Activated CD4-positive, alpha-beta T cell treated with anti-CD3 and anti-CD28 coated beads, Interleukin-2, amount 50 U/mL, for 24 hours (primary cell): ENCODE measurements around the gene OR2B2.
A peak's percentile ranks its signal among the peaks of the same experiment; 100 is the strongest.
"Not testable (repeated sequence)": the region's sequence is repeated elsewhere in the genome, so short reads cannot be mapped to it uniquely, and the experiment has no call there.

Experiments
- DNase-seq, 2 donors: peaks; one replicate each; pipeline ENCODE4 v3.0.0-alpha.2; 2020; ENCODE audit warnings: low read depth in 1 of 2, low spot score in 1 of 2

The OR2B2 gene

DNA sequence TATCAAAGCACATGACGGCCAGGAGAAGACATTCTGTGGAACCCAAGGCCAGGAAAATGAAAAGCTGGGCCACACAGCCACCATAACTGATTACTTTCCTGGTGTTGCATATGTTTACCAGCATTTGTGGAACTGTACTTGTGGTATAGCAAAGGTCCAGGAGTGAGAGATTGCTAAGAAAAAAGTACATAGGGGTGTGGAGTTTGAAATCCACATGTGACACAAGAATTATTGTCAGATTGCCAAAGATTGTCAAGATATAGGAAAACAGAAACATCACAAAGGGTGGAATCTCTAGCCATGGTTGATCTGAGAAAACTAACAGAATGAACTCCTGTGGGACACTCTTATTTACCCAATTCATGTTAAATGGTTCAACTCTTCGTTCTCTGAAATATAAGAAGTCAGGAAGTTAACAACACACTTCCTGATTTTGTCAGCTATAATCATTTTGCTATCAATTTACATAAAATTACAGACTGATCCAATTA is at the start of gene OR2B2:
TSS of gene OR2B2 (minus strand) at position 441 of the 491 bp plus-strand sequence. CDS start at position 364, 77 bp downstream.
- DNase-seq, result no peak

DNA sequence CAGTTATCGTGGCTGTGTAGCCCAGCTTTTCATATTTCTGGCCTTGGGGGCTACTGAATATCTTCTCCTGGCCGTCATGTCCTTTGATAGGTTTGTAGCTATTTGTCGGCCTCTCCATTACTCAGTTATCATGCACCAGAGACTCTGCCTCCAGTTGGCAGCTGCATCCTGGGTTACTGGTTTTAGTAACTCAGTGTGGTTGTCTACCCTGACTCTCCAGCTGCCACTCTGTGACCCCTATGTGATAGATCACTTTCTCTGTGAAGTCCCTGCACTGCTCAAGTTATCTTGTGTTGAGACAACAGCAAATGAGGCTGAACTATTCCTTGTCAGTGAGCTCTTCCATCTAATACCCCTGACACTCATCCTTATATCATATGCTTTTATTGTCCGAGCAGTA is 45.3 kb upstream of the OR2B2 start:
- no peak for DNase-seq

DNA sequence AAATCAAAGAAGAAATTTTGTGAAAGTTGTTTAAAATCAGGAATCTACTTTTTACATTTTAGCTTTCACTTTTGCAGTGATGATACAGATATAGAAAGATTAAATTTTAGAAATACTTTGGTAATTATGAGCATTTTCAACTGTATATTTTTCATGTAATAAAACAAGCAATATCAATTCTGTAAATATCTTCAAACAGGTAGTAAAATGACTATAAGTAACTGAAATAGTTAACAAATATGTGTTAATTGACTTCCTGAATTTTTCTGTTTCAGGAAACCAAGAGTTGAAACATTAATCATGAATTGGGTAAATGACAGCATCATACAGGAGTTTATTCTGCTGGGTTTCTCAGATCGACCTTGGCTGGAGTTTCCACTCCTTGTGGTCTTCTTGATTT is 44.7 kb upstream of the OR2B2 start, which contains the start of gene OR2B6:
TSS of gene OR2B6 (plus strand) at position 301 of the 400 bp plus-strand sequence. CDS start at position 301, 0 bp downstream.
- DNase-seq, result no peak

GRCh38 chr6:27951040-27951439 is 38.8 kb upstream of the OR2B2 start:
- no peak for DNase-seq

- no peak for DNase-seq
Measured at GRCh38 chr6:27948237-27948636, 36.0 kb upstream of the OR2B2 start.

- not testable (repeated sequence) for DNase-seq
Measured at GRCh38 chr6:27943072-27943471, 30.9 kb upstream of the OR2B2 start.

- DNase-seq, result no peak
Measured at GRCh38 chr6:27940766-27941165, 28.6 kb upstream of the OR2B2 start.

- no peak for DNase-seq
Measured at GRCh38 chr6:27931209-27931608, 19.0 kb upstream of the OR2B2 start.

DNA sequence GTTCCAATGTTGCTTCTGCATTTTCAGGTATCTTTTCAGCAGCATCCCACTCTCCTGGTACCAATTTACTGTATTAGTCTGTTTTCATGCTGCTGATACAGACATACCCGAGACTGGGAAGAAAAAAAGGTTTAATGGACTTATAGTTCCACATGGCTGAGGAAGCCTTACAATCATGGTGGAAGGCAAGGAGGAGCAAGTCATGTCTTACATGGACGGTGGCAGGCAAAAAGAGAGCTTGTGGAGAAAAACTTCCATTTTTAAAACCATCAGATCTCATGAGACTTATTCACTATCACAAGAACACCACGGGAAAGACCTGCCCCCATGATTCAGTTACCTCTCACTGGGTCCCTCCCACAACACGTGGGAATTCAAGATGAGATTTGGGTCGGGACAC is 17.7 kb upstream of the OR2B2 start:
- DNase-seq, result not testable (repeated sequence)

- DNase-seq, result not testable (repeated sequence)
Measured at GRCh38 chr6:27928041-27928440, 15.8 kb upstream of the OR2B2 start.

DNA sequence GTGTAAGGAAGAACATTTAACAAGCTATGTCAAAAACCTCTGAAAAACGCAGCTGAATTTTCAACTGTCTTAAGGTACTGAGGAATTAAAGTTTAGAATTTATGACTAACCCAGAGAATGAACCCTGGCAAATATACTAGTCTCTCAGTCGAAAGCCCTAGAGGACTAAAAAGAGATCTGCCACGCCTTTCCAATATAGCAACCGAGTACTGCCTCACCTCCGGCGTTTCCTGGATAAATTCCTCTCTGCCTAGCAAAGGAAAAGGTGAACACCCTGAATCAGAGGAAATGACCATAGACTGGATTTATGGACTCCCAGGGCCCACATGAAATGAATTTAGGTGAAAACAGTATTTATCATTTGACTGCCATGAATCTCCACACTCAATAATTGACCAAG is 12.0 kb upstream of the OR2B2 start:
- no peak for DNase-seq

DNA sequence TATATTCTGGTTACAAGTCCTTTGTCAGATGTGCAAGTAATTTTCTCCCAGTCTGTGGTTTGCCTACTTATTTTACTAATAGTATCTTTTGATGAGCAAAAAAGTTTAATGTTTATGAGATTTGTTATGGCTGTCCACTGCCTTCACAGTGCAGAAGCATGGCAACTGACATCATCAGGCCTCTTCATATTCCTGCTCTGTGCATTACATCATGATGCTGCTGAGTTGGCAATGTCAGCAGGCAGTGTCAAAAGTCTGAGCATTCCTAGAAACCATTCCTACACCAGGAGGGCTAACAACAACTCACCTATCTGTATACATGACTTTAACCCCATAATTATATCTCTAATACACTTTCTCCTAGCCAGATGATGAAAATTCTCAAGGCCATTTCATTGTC is 10.8 kb upstream of the OR2B2 start:
- DNase-seq, result no peak

GRCh38 chr6:27908017-27908416 is 4.2 kb downstream of the OR2B2 start:
- DNase-seq, result no peak

GRCh38 chr6:27902335-27903314 is 9.6 kb downstream of the OR2B2 start:
- DNase-seq, result peak; percentile 91 to 96

DNA sequence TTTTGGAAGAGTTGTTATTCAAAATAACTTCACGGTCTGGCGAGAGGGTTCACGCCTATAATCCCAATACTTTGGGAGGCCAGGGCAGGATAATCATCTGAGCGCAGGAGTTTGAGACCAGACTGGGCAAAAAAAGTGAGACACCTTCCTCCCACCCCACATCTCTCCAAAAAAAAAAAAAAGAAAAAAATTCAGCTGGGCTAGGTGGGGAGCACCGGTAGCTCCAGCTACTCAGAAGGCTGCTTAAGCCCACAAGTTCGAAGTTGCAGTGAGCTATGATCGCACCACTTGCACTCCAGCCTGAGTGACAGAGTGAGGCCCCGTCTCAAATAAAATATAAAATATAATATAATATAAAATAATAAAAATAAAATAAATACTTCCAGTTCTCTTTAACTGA is 10.4 kb downstream of the OR2B2 start:
- DNase-seq, result no peak

DNA sequence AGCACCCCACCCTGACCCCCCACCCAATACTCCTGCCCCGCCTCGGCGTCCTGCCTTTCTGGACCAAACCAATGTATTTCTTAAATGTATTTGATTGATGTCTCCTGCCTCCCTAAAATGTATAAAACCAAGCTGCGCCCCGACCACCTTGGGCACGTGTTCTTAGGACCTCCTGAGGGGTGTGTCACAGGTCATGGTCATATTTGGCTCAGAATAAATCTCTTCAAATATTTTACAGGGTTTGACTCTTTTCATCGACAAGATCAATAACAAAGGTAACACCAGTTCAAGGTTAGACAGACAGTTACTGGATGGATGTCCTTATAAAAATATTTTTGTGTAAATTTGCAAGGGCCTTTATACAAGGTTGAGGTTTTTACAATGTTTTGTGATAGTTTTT is 12.0 kb downstream of the OR2B2 start:
- not testable (repeated sequence) for DNase-seq

DNA sequence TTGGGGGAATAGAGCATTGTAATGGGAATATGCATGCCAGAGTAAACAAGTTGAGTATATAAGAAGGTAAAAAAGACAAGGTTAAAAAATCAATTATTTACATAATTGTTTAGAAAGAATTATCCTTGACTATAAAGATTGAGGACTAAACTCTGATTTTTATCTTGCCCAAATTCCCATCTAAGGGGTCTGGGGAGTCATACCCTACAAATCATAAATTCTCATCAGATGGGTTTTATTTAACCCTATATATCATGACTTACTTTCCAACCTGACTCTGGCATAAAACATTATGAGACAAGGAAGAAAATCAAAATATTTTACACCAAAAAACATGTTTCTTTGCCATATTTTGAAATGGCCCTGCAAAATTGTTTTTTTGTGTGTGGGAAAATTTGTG is 12.7 kb downstream of the OR2B2 start:
- no peak for DNase-seq

DNA sequence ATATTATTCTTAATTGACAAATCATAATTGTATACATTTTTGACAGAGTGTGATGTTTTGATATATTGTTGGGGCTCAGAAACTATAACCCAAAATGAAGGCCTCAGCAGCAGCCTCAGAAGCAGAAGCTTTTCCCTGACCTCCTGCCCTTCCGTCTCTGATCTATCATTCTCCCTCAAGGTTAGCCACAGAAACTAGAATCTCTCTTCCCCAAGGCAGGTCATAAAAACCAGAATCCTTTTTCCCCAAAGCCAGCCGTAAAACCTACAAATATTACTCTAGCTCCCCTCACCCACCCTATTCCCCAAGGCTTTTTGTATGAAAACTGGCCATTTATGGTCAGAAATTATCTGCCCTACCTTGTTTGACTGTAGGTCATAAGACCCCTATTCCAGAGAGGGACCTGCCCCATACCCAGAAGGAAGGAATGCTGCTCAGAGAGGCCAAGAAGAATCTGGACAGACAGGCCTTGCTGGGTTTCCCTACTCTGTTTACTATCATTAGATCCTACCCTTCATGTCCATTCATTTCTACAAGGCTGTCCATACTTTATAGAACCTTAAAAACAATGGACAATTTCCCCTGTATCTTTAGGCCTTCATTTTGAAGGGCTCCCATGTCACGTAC is 14.5 kb downstream of the OR2B2 start:
- DNase-seq, result no peak

GRCh38 chr6:27896398-27896796 is 15.8 kb downstream of the OR2B2 start:
- no peak for DNase-seq

GRCh38 chr6:27894839-27895762 is 17.1 kb downstream of the OR2B2 start:
- peak in 1 of 2 donors; percentile 59 for DNase-seq
